Endothelial cell of umbilical vein (primary cell): ENCODE data around the gene CCP110.

Experiments used
- GATA2 ChIP-seq: IDR thresholded peaks from 2 replicates; pipeline ENCODE4 v1.7.0; 2011; ENCODE audit warnings: low read depth, mild to moderate bottlenecking, moderate library complexity, mixed read lengths, low read length; ENCODE audit not compliant: insufficient read length, insufficient read depth
- POLR2AphosphoS5 ChIP-seq: IDR thresholded peaks from 2 replicates; pipeline ENCODE4 v1.6.1; 2012; ENCODE audit warnings: low read depth, mild to moderate bottlenecking, control low read depth, low read length, moderate library complexity; ENCODE audit not compliant: insufficient read depth
- TF ChIP-seq, protein P1 (sequence below), 2 donors: IDR thresholded peaks; 1 replicate in 1 of 2; 2 replicates in 1 of 2; pipeline ENCODE4 v1.5.1; 2011; ENCODE audit warnings: low read length in 2 of 2, mild to moderate bottlenecking in 2 of 2, moderate library complexity in 2 of 2, control low read depth in 1 of 2, inconsistent platforms in 1 of 2, low read depth in 1 of 2; ENCODE audit not compliant: insufficient read depth in 1 of 2; ENCODE audit errors: extremely low read depth in 1 of 2

GRCh38 chr16:19481769-19482168 is 42.0 kb upstream of the CCP110 start:
- no peak for TF ChIP-seq GATA2
- no peak for TF ChIP-seq POLR2AphosphoS5
- TF ChIP-seq, protein P1, sequence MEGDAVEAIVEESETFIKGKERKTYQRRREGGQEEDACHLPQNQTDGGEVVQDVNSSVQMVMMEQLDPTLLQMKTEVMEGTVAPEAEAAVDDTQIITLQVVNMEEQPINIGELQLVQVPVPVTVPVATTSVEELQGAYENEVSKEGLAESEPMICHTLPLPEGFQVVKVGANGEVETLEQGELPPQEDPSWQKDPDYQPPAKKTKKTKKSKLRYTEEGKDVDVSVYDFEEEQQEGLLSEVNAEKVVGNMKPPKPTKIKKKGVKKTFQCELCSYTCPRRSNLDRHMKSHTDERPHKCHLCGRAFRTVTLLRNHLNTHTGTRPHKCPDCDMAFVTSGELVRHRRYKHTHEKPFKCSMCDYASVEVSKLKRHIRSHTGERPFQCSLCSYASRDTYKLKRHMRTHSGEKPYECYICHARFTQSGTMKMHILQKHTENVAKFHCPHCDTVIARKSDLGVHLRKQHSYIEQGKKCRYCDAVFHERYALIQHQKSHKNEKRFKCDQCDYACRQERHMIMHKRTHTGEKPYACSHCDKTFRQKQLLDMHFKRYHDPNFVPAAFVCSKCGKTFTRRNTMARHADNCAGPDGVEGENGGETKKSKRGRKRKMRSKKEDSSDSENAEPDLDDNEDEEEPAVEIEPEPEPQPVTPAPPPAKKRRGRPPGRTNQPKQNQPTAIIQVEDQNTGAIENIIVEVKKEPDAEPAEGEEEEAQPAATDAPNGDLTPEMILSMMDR (IDR thresholded peaks at IDR 0.05; ENCODE audit: extremely low read depth in 1 of 2, insufficient read depth in 1 of 2, low read depth in 1 of 2, low read length in 2 of 2): no peak
